ACC112 (cell line): Measurements from ENCODE around the gene SEC14L1.

Source experiments
- H2AFZ ChIP-seq: fragments of 200-600 bp; sonication (generic); one replicate; pipeline ENCODE4 v1.6.0; 2017; ENCODE audit warnings: antibody characterized with exemption, low read length; ENCODE audit not compliant: unreplicated experiment
- H3K27ac ChIP-seq: fragments of 200-600 bp; sonication (generic); 2 replicates; pipeline ENCODE4 v1.5.1; 2014; ENCODE audit warnings: low read depth, mild to moderate bottlenecking, antibody characterized with exemption, low read length, moderate library complexity
- H3K27me3 ChIP-seq: fragments of 200-600 bp; sonication (generic); 2 replicates; pipeline ENCODE4 v1.6.1; 2014; ENCODE audit warnings: mild to moderate bottlenecking, antibody characterized with exemption, low read length, moderate library complexity, mixed read lengths; ENCODE audit not compliant: insufficient read depth
- H3K36me3 ChIP-seq: fragments of 200-600 bp; sonication (generic); 2 replicates; pipeline ENCODE4 v1.6.1; 2016; ENCODE audit warnings: mild to moderate bottlenecking, antibody characterized with exemption, low read length, moderate library complexity, mixed read lengths; ENCODE audit not compliant: insufficient read depth
- H3K4me1 ChIP-seq: fragments of 200-600 bp; sonication (generic); one replicate; pipeline ENCODE4 v1.6.1; 2016; ENCODE audit warnings: low read length, mixed read lengths; ENCODE audit not compliant: insufficient read depth, unreplicated experiment, control insufficient read depth
- H3K4me3 ChIP-seq: fragments of 200-600 bp; sonication (generic); 2 replicates; pipeline ENCODE4 v1.5.1; 2014; ENCODE audit warnings: mild to moderate bottlenecking, low read depth, low read length
- H3K79me2 ChIP-seq: fragments of 200-600 bp; sonication (generic); one replicate; pipeline ENCODE4 v1.6.0; 2016; ENCODE audit warnings: low read length; ENCODE audit not compliant: control insufficient read depth, unreplicated experiment, insufficient read depth

Gene SEC14L1

DNA sequence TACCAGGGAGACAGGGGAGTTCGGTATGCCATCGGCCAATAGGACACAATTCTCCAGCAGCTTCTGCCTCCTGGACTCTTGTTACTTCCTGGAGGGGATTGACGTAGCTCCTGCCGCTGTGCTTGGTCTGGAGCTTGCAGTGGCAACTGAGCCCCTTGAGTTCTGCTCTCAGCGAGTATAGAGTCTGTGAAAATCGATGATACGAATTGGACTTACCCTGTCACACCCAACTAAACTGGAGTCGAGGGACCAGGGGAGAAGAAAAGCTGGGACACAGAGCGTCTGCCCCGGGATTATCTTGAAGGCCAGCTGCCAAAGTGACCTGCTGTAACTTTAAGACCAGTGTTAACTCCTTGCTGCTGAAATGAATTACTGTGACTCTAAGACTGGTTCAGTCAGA lies 22.2 kb downstream of the SEC14L1 start:
- H2AFZ ChIP-seq: no peak overlapping the region
- H3K27me3 ChIP-seq: no peaks in the 10 kb centered on the region
- peaks cover 28% of the 10 kb centered on the region for H3K36me3 ChIP-seq
- H3K4me1 ChIP-seq: peaks cover 22% of the 10 kb centered on the region
- peaks cover 91% of the 10 kb centered on the region for H3K79me2 ChIP-seq
- no peak overlapping the region for H3K27ac ChIP-seq
- no peak overlapping the region for H3K4me3 ChIP-seq

DNA sequence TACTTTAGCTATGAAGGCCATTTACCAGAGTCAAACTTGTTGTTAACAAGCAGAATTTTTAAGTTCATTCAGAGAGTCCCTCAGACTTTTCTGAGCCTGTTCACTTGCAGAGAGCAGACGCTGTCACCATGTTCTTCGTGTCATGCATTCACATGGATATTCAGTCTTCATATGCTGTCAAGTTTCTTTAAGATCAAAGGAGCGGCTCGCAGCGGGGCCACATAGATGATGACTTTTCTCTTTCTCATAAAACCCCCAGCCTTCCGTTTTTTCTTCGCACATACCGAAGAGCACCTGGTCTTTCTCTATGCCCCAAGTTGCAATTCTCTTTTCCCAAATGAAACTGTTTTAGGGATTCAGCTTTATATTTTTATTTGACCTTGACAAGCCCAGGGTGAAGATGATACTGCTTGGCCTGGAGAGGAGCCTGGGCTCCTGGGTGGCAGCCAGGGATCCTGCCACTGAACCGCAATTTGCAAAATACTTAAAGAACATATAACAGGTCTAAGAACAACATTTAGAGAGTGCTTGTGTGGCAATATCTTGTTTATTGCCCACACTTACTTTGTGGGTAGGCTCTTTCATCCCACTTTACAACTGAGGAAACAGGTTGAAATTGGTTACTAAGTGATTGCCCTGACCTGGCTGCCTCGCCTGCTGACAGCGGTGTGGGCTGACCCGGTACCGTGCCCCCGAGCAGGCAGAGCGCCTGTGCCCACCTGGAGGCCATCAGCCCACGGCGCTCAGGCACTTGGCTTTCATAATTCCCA lies 22.9 kb downstream of the SEC14L1 start:
- no peaks in the 10 kb centered on the region for H3K27me3 ChIP-seq
- peaks cover 93% of the 10 kb centered on the region for H3K79me2 ChIP-seq
- peaks cover 35% of the 10 kb centered on the region for H3K36me3 ChIP-seq
- no peak overlapping the region for H2AFZ ChIP-seq
- H3K27ac ChIP-seq: no peak overlapping the region
- no peak overlapping the region for H3K4me3 ChIP-seq
- peaks cover 22% of the 10 kb centered on the region for H3K4me1 ChIP-seq

GRCh38 chr17:77164483-77165091 lies 23.8 kb downstream of the SEC14L1 start:
- no peaks in the 10 kb centered on the region for H3K27me3 ChIP-seq
- peaks cover 21% of the 10 kb centered on the region for H3K4me1 ChIP-seq
- H2AFZ ChIP-seq: no peak overlapping the region
- H3K27ac ChIP-seq: no peak overlapping the region
- peaks cover 99% of the 10 kb centered on the region for H3K79me2 ChIP-seq
- H3K4me3 ChIP-seq: no peak overlapping the region
- H3K36me3 ChIP-seq: peaks cover 43% of the 10 kb centered on the region

DNA sequence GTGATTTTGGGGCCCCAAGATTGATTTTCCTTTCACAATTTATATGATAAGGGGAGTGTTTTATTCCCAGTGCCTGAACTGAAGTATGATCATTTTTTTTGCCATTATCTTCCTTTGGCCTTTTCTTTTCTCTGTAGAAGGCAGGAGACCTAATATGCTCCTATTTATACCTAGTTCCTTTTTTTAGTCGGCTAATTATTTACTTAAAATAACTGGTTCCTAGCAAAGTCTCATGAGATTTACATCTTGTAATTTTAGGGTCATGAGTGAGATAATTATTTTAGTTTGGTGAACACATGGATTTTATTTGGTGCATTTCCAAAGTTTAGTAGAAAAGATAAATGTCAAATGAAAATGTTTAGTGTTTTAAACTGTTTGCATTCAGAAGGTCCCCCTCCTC lies 24.8 kb downstream of the SEC14L1 start:
- no peaks in the 10 kb centered on the region for H3K27me3 ChIP-seq
- peaks cover 12% of the 10 kb centered on the region for H3K4me1 ChIP-seq
- peaks cover 46% of the 10 kb centered on the region for H3K36me3 ChIP-seq
- no peak overlapping the region for H3K27ac ChIP-seq
- H3K4me3 ChIP-seq: no peak overlapping the region
- peaks cover 99% of the 10 kb centered on the region for H3K79me2 ChIP-seq
- H2AFZ ChIP-seq: no peak overlapping the region

DNA sequence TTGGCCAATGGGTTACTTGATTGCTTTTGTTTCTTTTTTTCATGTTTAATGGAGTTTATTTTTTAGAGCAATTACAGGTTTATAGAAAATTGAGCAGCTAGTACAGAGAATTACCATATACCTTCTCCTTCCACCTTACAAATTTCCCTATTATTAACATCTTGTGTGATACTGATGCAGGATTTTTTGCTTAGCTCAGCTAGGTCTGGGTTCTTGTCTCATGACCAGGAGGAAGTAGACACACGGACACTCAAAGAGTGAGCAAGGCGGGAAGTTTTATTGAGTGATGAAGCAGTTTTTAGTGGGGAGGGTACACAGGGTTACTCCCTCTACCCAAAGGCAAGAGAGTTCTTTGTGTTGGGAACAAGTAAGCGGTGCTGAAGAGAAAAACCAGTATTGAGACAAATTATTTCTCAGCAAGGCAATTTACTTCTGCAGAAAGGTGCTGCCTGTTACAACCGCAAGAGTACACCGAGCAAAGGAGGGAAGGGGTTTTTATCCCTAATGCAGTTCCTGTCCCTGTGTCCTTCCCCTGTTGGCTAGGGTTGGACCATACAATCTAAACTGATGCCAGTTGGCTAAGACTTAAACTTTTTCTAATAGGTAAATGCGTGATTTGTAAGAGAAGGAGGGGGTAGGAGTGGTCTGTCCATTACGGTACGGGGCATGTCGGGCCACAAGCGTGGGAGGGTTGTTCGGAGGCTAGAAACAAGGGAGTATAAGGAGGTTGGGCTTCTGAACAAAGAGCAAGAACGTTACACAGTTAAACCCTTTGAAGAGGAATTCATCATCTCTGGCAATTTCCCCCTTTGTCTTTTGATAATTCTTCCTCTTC lies 26.9 kb downstream of the SEC14L1 start:
- Histone ChIP-seq H3K79me2 (peaks cover 99% of the 10 kb centered on the region), H3K27ac (no peak overlapping the region), H2AFZ (no peak overlapping the region), H3K27me3 (no peaks in the 10 kb centered on the region), H3K4me3 (no peak overlapping the region), H3K36me3 (peaks cover 52% of the 10 kb centered on the region), H3K4me1 (peaks cover 5% of the 10 kb centered on the region)

- no peak overlapping the region for H3K27ac ChIP-seq
- peaks cover 54% of the 10 kb centered on the region for H3K36me3 ChIP-seq
- no peak overlapping the region for H3K4me3 ChIP-seq
- H3K79me2 ChIP-seq: peaks cover 90% of the 10 kb centered on the region
- no peaks in the 10 kb centered on the region for H3K4me1 ChIP-seq
- H2AFZ ChIP-seq: no peak overlapping the region
- no peaks in the 10 kb centered on the region for H3K27me3 ChIP-seq
Measured at GRCh38 chr17:77173104-77173503, 32.3 kb downstream of the SEC14L1 start.

- Histone ChIP-seq H3K36me3 (peaks cover 37% of the 10 kb centered on the region), H3K27me3 (no peaks in the 10 kb centered on the region), H3K4me3 (no peak overlapping the region), H3K4me1 (no peaks in the 10 kb centered on the region), H3K27ac (no peak overlapping the region), H2AFZ (no peak overlapping the region), H3K79me2 (peaks cover 85% of the 10 kb centered on the region)
Measured at GRCh38 chr17:77174928-77175661, 34.3 kb downstream of the SEC14L1 start.

GRCh38 chr17:77177002-77177741 lies 36.4 kb downstream of the SEC14L1 start:
- Histone ChIP-seq H3K4me3 (no peak overlapping the region), H3K27me3 (no peaks in the 10 kb centered on the region), H3K36me3 (peaks cover 29% of the 10 kb centered on the region), H3K27ac (no peak overlapping the region), H3K79me2 (peaks cover 86% of the 10 kb centered on the region), H2AFZ (no peak overlapping the region), H3K4me1 (peaks cover 8% of the 10 kb centered on the region)

DNA sequence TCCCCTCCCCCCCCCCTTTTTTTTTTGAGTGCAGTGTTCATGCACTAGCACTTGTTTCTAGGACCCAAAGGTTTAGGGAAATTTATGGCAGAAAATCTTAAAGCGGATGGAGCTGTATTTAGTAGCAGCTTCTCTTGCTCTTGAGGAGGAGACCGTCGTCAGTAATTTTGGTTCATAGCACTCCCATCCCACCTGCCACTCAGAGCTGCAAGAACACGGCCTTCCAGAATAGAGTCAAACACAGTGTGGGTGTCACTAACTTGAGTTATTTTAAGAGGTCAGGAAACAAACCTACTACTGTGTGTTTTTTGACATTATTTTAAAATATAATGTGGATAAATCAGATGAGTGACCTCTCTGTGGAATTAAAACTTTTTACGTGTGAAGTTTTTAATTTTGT lies 37.3 kb downstream of the SEC14L1 start:
- Histone ChIP-seq H3K4me1 (peaks cover 15% of the 10 kb centered on the region), H3K36me3 (peaks cover 25% of the 10 kb centered on the region), H3K79me2 (peaks cover 86% of the 10 kb centered on the region), H3K27me3 (no peaks in the 10 kb centered on the region), H3K27ac (no peak overlapping the region), H3K4me3 (no peak overlapping the region), H2AFZ (no peak overlapping the region)

DNA sequence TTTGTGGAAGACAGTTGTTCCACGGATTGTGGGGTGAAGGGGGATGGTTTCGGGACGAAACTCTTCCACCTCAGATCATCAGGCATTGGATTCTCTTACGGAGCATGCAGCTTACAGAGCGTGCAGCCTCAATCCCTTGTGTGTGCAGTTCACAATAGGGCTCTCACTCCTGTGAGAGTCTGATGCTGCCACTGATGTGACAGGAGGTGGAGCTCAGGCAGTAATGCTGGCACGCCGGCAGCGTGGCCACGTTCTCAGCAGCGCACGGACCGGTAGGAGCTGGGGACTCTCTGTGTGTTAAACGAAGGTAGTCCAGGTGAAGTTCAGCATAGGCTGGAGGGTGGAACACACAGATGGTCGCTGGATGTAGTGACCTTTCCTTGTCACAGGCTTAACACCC lies 37.8 kb downstream of the SEC14L1 start:
- Histone ChIP-seq H2AFZ (no peak overlapping the region), H3K36me3 (peaks cover 22% of the 10 kb centered on the region), H3K27me3 (no peaks in the 10 kb centered on the region), H3K79me2 (peaks cover 86% of the 10 kb centered on the region), H3K4me1 (peaks cover 15% of the 10 kb centered on the region), H3K27ac (no peak overlapping the region), H3K4me3 (no peak overlapping the region)
